Measurements from ENCODE around the gene ZBTB5. TPM values are rescaled to one million over a fixed set of nuclear protein-coding genes. Genes with fewer than 3 reads are reported as not detected.

The ZBTB5 gene
- total and polyA plus RNA-seq, 2 of the 13 experiments (the other 11 are each of a cell fraction or from before 2014, with no cell fraction given): 12.5 to 20.5 TPM

- TF ChIP-seq FOXP4 (CRISPR knock-in tag; IDR thresholded peaks at IDR 0.05): no peak
- TF ChIP-seq RBM22 (optimal IDR thresholded peaks at IDR 0.05; ENCODE audit: low read length): peak; percentile 27
- TF ChIP-seq SOX6 (IDR thresholded peaks at IDR 0.05): no peak
- peak; percentile 30; the same call in 1 of the 2 replicates for TF ChIP-seq SOX6 (CRISPR knock-in tag; IDR thresholded peaks at IDR 0.05)
- no peak for TF ChIP-seq NR2F6 (IDR thresholded peaks at IDR 0.05)
- TF ChIP-seq NR2F6 (CRISPR knock-in tag; IDR thresholded peaks at IDR 0.05): 0 out of 2 replicates have a peak, but pooled peaks have one; percentile 10
- TF ChIP-seq SOX5 (CRISPR knock-in tag; IDR thresholded peaks at IDR 0.05; ENCODE audit: borderline replicate concordance): 0 out of 2 replicates have a peak, but pooled peaks have one; percentile 15
- peak; percentile 15; the same call in 1 of the 2 replicates for TF ChIP-seq CREM (IDR thresholded peaks at IDR 0.05)
- no peak for TF ChIP-seq CREM (CRISPR knock-in tag; IDR thresholded peaks at IDR 0.05)
- TF ChIP-seq NFYB (CRISPR knock-in tag; IDR thresholded peaks at IDR 0.05): no peak
- no peak for TF ChIP-seq ARNT (IDR thresholded peaks at IDR 0.05)
These were observed 36.8 kb upstream of the ZBTB5 start (continued) for GRCh38 chr9:37501957-37502596.

GRCh38 chr9:37499297-37499696 lies 34.0 kb upstream of the ZBTB5 start:
- no peak overlapping the region for H3K9ac ChIP-seq (ENCODE audit: insufficient read depth, low read depth, low read length)
- in situ Hi-C loops (cut with HindIII; ENCODE audit: extremely low pct_ligation_motif_present, low pct_unique_long_range_greater_than_20kb): loop anchor here (25.0 kb wide), 3 partner anchors 238 to 863 kb away; partner anchors contain the start of gene SLC25A51
- H2AFZ ChIP-seq (ENCODE audit: low read length): no peak overlapping the region
- no peaks in the 10 kb centered on the region for H3K79me2 ChIP-seq (ENCODE audit: insufficient read depth, low read length)
- no peak overlapping the region for H3K4me3 ChIP-seq (replicated peaks in 1 of 3; ENCODE audit: insufficient read depth in 1 of 3, low read depth in 2 of 3, low read length in 3 of 3)
- BruUV-seq (replicated peaks): no TSS peak
- intact Hi-C loops (cut with micrococcal nuclease; ENCODE audit: unreplicated experiment): no loop called here
- FAIRE-seq (no peak), DNase-seq (ENCODE audit: low spot score) (no peak), ATAC-seq (no peak)
- no peak overlapping the region for H3K27ac ChIP-seq (ENCODE audit: extremely low read length, insufficient read depth, low read length)
- no peak overlapping the region for H3K4me2 ChIP-seq (ENCODE audit: low read depth, low read length)
- ChIA-PET CTCF (ENCODE audit: low intra/inter-chr PET ratio, low total read pairs) (no interaction called here), POLR2A (no interaction called here)
- no peaks in the 10 kb centered on the region for H3K27me3 ChIP-seq (ENCODE audit: control insufficient read depth in 1 of 2, insufficient read depth in 2 of 2, low read length in 2 of 2)
- no peaks in the 10 kb centered on the region for H4K20me1 ChIP-seq (ENCODE audit: insufficient read depth, low read length)
- no peaks in the 10 kb centered on the region for H3K9me3 ChIP-seq (ENCODE audit: low read length)
- WGBS (ENCODE audit: low lambda C conversion rate): 81% methylated on average over 5 of the region's 6 CpGs
- peaks cover 33% of the 10 kb centered on the region for H3K4me1 ChIP-seq (ENCODE audit: insufficient read depth, low read length)
- peaks cover 24 to 87% of the 10 kb centered on the region in 2 experiments for H3K36me3 ChIP-seq (replicated peaks in 1 of 2; ENCODE audit: control insufficient read depth in 1 of 2, insufficient read depth in 2 of 2, low read length in 2 of 2)
- TF ChIP-seq HOXA5 (CRISPR knock-in tag; IDR thresholded peaks at IDR 0.05) (no peak), MAFK (conservative IDR thresholded peaks at IDR 0.05 in 1 of 2, IDR thresholded peaks at IDR 0.05 in 1 of 2; ENCODE audit: low read length in 2 of 2) (peak; percentile 80 to 82), POGK (CRISPR knock-in tag; conservative IDR thresholded peaks at IDR 0.05) (no peak), NFE2L2 (IDR thresholded peaks at IDR 0.05; ENCODE audit: low read length) (peak; percentile 80), FOSL2 (CRISPR knock-in tag; IDR thresholded peaks at IDR 0.05) (no peak), CREB3 (CRISPR knock-in tag; IDR thresholded peaks at IDR 0.05) (no peak), NFIC (IDR thresholded peaks at IDR 0.05; ENCODE audit: low read length) (no peak), PAWR (CRISPR knock-in tag; IDR thresholded peaks at IDR 0.05; ENCODE audit: borderline replicate concordance) (no peak), ZNF879 (CRISPR knock-in tag; IDR thresholded peaks at IDR 0.05) (no peak), YY1 (IDR thresholded peaks at IDR 0.05; ENCODE audit: insufficient read depth, insufficient replicate concordance, low read depth, low read length) (no peak), ETV5 (CRISPR knock-in tag; IDR thresholded peaks at IDR 0.05; ENCODE audit: borderline replicate concordance) (no peak), KDM6A (CRISPR knock-in tag; IDR thresholded peaks at IDR 0.05; ENCODE audit: low read depth) (no peak)

All from HepG2 (cell line).